Activated naive CD4-positive, alpha-beta T cell (primary cell): Measurements from ENCODE around the gene ZNF18.
A peak's percentile ranks its signal among the peaks of the same experiment; 100 is the strongest.

Experiments
- DNase-seq, 4 experiments: peaks; one replicate each; lab custom pipeline; 2025; lab: John Stamatoyannopoulos, UW

The ZNF18 gene, protein sequence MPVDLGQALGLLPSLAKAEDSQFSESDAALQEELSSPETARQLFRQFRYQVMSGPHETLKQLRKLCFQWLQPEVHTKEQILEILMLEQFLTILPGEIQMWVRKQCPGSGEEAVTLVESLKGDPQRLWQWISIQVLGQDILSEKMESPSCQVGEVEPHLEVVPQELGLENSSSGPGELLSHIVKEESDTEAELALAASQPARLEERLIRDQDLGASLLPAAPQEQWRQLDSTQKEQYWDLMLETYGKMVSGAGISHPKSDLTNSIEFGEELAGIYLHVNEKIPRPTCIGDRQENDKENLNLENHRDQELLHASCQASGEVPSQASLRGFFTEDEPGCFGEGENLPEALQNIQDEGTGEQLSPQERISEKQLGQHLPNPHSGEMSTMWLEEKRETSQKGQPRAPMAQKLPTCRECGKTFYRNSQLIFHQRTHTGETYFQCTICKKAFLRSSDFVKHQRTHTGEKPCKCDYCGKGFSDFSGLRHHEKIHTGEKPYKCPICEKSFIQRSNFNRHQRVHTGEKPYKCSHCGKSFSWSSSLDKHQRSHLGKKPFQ

DNA sequence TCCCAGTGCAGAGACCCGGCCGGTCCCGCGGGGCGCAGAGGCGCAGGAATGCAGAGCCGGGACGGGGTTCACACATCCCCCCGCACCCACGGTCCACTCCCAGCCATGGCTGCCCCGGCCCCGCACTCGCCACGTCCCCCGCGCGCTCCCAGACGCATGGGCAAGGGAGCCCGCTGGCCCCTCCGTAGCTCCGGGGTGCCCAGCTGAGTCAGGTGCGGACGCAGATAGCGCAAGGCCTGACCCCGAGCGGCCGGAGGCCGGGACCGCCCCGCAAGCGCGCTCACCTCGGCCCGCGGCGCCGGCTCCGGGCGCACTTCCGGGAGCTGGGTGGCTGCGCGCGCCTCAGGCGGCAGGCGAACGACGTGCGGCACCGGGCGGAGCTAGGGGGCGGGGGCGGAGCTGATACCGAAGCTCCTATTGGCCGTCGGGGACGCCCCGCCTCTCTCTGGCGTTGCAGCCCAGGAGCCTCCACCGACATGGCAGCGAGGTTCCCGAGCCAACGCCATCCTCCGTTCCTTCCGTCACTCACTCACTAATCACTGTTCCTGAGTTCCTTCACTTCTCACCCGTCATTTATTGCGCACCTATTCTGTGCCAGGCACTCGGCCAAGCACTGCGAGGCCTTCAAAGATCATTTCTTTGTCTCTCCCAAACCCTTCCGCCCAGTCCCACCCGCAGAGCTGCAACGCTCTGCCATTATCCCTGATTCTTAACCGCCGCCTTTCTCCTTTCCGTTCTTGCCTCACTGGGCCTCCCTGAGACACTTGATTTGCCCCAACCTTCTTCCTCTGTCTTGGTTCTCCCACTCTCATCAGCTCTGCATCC, at the start of gene ZNF18:
TSS of gene ZNF18 (minus strand) at position 329 of the 825 bp plus-strand sequence. CDS start 4,646 bp downstream, outside the sequence.
- peak; percentile 81 to 96 (median 90) for DNase-seq

DNA sequence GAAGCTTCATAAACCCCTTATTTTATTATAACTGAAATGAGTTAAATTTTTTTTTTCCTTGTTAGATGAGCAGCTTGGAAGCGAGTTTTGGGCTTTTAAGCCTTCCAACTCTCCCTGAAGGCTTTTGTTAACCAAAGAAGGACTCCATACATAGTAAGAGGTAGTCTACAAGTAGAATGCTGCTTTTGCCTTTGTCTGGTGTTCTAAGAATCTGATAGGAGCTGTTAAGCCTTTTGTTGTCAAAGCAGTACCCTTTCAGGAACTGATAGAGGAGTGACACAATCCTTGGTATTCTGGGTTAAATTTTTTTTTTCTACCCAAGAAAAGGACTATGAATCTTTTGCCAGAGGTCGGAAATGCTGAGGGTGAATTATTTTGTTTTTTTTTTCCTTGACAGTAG, 49.5 kb upstream of the ZNF18 start:
- no peak for DNase-seq

DNA sequence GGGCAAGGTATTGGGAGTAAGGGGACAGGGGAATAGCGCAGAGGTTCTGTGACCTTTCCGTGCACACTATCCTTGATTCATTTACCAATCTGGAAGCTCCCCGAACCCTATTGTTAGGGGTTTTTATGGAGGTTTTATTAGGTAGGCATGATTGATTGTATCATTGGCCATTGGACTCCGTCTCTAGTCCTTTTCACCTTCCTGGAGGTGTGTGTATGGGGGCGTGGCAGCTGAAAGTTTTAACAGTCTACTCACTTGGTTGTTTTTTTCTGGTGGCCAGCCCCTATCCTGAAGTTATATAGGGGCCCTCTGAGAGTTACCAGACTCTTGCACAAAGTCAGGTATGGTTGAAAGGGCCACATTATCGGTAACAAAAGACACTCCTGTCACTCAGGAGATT, 46.4 kb upstream of the ZNF18 start:
- no peak for DNase-seq

DNA sequence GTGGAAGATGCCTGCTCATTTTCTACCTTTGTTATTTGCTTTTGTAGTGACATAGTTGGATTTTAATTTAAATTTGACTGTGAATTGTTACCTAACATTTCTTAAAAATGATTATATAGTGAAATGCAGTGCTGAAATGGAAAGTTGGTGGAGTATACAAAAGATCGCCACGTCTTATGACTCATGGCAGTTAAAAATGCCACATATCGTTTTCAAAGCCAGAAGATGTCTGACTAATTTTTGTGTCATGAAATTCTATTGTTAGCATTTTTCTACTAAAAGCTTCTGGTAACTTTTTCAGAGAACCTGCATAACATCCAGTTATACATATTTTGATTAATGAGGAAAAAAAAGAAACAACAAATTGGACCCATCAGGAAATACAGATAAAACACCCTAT, 44.0 kb upstream of the ZNF18 start:
- DNase-seq = no peak

DNA sequence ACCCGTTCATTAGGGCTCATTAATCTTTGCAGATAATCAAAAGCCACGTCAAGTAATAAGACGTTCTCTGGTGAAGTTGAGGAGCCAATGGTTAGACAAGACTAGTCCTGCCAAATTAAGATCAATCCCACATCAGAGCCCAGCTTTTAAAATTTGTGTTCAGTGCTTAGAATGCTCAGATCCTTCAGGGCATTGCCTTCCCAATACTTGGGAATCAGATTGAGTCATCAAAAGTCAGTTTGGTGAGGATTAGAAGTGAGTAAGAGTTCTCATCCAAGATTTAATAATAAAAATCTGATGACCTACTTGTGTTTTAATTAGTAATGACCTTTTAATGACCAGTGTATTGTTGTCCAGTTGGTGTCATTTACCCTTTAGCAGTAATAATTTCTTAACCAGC, 43.2 kb upstream of the ZNF18 start:
- no peak for DNase-seq

DNA sequence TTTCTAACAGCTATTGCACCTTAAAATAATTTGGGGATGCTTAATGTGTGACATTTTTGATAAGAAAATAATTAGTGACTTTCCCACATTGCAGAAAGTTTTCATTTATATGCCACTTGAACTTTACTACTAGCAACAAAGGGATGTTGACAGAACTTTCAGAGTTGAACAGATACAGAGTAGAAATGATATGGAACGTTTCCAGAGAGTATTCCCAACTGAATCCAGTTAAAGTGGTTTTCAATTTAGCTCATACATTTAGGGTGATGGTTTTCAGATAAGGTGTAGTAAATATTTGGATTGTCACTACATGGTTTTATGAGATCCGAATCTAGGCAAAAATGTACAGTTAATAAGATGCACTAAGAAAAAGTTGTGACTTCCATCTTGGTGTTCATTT, 40.7 kb upstream of the ZNF18 start:
- no peak for DNase-seq

DNA sequence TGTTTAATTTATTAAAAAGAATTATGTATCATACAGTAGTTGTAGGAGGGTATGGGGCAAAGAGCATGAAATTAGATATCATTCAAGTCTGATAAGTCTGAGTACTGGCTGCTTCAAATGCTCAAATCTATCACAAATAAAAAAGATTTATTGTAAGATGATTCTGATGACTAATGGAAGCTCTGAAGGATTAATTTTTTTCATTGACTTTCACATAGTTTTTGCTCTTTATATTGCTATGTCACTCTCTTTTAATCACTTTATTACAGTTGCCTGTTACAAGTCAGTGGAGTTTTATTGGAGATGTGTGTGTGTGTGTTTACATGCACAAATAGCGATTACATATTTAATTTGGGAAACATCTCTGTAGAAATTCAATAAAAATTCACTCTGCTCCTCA, 38.4 kb upstream of the ZNF18 start:
- DNase-seq = no peak

DNA sequence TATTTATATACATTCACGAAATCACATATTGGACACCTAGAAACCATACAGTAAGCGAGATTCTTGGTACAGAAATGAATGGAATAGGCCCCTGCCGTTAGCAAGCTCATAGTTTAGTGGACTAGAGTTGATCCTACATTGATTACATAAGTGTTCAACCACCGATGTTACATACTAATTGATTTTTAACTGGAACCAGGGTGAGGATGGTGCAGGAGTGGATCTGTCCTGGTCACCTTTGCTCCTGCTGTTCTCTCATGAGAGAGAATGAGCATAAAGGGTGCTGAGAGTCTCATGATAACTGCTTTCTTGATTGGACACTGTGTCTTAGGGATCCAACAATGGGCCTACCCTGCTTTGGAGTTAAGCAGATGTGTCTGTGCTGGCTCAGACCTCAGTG, 37.3 kb upstream of the ZNF18 start:
- DNase-seq = no peak

DNA sequence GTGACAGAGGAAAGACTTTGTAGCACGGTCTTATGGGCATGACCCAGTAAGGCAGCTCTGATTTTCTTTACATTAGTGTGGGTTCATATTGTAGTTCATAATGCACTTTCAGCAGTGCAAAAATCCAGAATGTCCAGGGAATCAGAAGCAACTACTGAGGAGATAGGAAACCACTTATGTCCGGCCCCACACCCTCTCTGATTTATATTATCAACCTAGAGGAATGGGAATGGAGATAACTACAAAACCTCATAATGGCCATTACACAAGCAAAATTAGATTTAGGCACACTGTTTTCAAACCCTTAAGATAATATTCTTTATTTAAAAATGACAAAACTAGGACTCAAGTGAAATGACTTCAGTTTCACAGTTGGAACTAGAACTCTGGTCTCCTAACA, 31.3 kb upstream of the ZNF18 start:
- DNase-seq = no peak

DNA sequence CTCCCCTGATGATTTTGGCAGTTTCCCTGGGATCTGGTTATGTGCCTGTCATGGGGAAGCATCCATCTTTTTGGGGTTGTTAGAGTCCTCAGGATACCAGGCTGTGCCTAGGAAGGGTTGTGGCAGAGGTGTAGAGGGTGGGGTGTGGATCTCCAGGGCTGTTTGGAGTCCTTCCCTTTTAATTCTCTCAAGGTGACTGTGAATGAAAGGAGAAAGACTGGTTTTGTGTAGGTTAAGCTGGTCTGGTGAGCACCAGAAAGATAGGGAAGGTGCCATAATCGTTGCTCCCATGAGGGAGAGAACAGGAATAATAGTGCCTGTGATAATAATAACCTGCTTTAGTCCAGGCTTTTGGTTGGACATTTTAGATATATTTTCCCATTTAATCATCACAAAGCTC, 30.4 kb upstream of the ZNF18 start:
- no peak for DNase-seq

DNA sequence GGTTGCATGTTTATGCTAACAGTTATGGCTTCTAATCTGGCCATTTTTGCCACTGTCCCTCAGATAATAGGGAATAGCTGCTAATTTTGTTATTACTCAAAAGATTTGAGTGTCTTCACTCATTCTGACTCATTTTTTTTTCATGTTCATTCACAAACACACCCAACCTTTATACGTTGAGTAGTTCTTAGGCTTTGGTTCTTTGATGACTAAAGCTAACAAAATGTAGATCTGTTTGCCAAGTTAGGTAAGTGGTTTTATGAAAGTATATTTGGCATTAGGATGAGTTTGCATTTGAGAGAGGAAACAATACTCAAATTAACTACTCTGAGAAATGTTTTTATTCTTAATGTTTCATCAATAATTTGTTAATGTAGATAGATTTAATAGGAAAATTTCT, 27.1 kb upstream of the ZNF18 start:
- DNase-seq = no peak

DNA sequence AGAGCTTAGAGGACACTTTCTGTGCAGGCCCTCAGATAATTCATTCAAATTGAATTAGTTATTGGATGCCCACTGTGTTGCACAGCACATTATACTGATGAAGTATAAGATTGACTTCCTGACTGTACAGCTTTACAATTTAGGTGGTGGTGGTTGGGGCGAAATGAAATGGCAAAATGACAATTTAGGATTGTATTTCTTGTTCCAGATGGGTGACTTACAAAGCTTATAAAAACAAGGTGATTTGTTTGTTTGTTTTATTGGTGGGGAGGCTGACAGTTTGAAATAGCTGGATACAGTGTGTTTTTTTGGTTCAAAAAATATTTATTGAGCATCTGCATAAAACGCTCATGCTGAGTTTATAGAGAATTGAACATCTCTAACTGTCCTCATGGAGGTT, 25.0 kb upstream of the ZNF18 start:
- DNase-seq = no peak

DNA sequence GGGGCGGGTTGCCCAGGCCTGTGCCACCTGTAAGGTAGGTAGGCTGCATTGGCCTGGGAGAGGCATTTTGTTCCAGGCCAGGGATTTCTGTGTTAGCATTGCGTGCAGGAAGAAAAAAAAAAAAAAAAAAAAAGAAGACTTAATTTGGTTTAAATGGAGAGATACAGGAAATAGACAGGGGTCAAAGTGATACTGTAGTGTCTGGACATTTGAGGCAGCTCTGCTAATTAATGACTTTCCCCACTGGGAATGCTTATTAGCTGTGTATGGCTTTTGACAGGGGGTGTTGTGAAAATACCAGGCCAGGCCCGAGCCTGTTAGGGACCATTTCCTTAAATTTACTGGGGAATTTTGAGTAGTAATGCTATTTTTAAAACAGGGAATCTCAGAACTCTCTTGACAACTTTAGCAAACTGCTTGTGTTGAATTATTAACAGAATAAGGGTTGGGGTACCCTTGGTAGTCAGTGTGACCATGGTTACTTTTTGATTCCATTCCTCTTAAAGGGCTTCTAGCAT, 24.4 kb upstream of the ZNF18 start:
- DNase-seq = no peak

DNA sequence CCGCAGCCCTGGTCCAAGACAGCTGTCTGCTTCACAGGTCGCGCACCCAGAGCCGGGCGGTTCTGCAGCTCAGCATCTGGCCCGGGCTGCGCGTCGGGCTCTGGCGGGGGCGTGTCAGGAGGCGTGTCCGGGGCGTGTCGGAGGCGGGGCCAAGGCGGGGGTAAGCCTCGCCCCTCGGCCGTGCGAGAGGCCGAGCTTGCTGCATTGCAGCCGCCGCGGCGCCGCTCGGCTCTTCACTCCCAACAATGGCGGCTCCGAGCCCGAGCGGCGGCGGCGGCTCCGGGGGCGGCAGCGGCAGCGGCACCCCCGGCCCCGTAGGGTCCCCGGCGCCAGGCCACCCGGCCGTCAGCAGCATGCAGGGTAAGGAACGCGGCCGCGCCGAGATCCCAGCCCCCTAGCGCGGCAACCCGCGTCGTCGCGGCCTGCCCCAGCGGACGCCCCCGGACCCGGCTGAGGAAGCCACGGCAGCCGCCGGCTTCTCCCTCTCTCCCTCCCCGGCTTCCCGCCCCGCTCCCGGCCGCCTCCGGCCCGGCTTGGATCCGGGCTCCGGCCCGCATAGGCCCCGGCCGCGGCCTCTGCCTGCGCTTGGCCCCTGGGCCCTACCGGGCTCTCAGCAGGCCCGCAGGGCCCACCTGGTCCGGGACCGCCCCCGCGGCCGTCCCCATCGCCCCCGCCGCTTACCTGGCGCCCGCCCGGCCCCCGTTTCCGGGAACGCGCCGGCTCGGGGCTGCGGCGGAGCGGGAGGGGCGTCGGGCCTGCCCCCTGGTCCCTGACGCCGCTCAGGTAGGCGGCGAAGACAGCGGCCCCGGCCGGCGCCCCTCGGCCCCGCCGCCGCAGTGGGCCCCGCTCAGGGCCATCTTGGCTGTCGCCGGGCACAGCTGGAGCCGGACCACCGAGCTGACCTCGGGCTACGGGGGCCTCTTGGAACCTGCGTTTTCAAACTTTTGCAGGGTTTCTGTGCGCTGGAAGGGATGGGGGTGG, 23.7 kb upstream of the ZNF18 start, which contains the start of gene MAP2K4:
TSS of gene MAP2K4 (plus strand) at position 236 of the 981 bp plus-strand sequence. CDS start at position 246, 10 bp downstream.
- DNase-seq = peak; percentile 88 to 99 (median 95)

DNA sequence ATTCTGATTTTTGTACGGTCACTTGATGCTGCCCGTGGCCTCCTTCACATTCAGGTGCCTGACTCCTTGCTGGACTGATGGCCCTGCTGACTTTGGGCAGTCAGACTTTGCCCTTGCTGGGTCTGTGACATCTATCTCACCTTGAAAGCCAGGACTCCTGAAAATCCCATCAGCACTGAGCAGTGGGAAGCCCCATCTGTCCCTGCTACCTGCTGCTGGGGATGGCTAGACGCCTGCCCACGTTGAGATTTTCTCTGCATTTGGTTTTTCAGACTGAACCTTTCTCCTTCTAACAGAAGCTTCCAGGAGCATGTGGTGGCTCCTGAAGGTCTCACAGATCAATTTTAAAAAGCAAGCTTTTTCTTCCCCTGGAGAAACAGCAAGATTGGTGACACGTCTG, 10.2 kb upstream of the ZNF18 start:
- DNase-seq = no peak

DNA sequence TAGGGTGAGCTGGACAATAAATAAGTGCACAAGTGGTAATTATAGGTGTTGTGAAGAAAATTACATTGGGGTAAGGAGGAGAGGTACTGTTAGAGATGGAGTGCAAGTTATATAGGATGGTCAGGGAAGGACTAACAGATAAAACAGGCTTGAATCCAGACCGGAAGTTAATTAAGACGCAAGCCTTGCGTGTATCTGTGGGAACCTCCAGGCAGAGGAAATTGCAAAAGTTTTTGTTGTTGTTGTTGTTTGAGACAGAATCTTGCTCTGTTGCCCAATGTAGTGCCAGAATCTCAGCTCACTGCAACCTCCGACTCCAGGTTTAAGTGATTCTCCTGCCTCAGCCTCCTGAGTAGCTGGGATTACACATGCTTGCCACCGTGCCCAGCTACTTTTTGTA, 2.4 kb upstream of the ZNF18 start:
- DNase-seq = no peak

DNA sequence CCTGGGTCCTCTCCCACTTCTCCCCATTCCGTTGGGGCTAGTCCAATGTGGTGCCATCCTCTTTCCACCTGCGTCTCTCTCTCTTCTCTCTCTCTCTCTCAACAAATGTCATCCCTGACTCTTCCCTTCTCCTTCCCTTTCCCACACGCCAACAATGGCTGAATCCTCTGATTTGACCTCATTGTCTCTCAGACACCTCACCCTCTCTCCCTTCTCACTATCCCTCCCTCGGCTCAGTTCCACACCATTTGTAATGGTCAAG, 628 bp upstream of the ZNF18 start:
- DNase-seq = no peak

DNA sequence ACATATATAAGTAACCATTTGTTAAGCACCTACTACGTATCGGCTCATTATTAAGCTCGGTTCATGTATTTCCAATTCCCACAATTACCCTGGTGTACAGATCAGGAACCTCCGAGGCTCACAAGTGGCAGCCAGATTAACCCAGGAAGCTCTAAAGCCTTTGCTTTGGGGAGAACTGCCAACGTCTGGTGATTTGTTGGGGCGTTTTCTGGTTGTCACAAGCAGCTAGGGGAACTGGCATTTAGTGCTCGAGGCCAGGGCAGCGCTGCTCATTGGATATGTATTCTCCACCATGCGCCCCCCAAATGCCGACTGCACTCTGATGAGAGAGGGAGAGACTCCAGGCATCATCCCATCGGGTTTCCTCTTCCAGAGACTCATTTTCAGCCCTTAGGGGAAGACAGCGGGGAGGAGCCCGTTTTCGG, 541 bp downstream of the ZNF18 start:
- DNase-seq = peak in 1 of 4 experiments; percentile 40

DNA sequence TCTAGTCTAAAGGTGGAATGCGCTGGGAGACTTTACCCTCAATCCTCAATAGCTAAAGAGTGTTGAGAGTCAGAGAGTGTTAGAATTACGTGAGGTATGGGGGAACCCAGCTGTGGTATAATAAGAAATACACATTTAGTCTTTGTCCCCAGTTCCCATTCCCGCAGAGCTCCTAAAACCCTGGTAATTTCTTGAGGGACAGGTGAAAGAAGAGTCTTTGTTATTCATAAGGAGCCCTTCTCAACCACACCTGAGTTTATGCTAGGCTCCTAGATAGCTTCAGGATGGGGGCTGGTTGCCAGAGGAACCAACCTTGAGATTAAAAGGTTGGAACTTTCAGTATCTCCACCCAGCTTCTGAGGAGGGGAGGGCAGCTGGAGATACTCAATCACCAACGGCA, 5.8 kb downstream of the ZNF18 start:
- no peak for DNase-seq

DNA sequence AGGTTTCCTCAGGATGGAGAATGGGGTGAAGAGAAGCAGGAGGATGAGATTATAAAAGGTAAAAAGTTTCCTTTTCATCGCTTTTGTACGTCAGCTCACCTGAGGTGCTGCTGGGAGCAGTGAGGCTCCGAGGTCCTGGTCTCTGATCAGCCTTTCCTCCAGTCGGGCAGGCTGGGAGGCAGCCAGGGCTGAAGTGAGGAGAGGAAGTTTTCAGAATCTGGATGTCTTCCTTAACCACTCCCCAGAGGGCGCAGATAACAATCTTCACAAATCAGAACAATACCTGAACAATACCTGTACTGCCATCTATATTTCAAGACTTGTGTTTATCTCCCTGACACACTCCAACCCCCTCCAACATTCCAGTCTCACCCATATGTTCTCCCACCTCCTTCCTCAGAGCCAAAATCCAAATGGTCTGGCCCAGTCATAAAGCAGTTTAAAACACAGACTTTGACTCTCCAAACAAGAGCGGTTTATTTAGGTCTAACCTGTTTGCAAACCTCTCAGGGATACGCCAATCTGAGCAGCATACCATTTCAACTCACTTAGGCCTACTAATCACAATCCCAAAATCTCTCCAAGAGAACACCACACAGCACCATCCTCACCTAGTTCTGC, 6.8 kb downstream of the ZNF18 start:
- no peak for DNase-seq

DNA sequence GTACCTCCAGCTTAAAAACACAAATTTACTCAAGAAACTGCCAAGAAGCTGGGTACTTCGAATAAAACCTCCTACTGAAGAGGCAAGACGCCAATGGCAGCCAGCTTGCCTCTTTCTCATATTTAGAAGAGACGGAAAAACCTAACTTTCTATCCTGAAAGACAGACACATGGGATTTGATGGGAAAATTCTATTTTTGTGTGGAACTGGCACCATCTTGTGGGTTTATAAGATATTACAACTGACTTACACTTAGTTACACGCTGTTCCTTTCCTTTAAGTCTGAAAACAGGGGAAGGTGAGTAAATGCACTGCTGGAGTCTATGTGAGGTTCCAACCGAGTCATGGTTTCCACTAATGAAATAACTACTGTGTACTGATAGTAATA, 10.3 kb downstream of the ZNF18 start:
- DNase-seq = no peak
